ENCODE measurements around the gene ZNF425.

DNA sequence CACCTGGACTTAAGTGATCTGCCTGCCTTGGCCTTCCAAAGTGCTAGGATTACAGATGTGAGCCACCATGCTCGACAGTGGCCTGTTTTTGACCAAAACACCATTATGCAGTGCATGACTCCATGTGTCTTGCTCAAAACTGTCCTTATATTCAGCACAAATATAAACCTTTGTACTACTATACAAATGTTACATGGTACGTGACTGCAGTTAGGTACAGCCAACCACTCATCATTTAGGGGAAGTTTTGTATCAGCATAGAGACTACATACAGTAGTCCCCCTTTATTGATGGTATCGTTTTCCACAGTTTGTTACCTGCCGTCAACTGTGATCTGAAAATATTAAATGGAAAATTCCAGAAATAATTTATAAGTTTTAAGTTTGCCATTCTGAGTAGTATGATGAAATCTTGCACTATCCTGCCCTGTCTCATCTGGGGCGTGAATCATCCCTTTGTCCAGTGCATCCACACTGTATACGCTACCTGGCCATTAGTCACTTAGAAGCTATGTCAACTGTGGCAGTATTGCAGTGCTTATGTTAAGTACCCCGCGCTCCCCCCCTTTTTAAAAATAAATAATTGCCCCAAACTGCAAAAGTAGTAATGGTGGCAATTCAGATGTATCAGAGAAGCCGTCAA is 45.9 kb upstream of the ZNF425 start:
- TF ChIP-seq, protein P1, sequence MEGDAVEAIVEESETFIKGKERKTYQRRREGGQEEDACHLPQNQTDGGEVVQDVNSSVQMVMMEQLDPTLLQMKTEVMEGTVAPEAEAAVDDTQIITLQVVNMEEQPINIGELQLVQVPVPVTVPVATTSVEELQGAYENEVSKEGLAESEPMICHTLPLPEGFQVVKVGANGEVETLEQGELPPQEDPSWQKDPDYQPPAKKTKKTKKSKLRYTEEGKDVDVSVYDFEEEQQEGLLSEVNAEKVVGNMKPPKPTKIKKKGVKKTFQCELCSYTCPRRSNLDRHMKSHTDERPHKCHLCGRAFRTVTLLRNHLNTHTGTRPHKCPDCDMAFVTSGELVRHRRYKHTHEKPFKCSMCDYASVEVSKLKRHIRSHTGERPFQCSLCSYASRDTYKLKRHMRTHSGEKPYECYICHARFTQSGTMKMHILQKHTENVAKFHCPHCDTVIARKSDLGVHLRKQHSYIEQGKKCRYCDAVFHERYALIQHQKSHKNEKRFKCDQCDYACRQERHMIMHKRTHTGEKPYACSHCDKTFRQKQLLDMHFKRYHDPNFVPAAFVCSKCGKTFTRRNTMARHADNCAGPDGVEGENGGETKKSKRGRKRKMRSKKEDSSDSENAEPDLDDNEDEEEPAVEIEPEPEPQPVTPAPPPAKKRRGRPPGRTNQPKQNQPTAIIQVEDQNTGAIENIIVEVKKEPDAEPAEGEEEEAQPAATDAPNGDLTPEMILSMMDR (IDR thresholded peaks at IDR 0.05), result no peak
- TF ChIP-seq EZH2 (IDR thresholded peaks at IDR 0.05), result no peak
- no peak for TF ChIP-seq EZH2phosphoT487 (IDR thresholded peaks at IDR 0.05)
